Putamen (tissue), 1 donor: ENCODE data around the gene FAM193B.

ENCODE experiments used
- DNase-seq: peaks from one replicate; pipeline ENCODE4 v3.0.0-alpha.2; 2016; ENCODE audit warnings: low spot score

The FAM193B gene

GRCh38 chr5:177500685-177501522 is 53.5 kb downstream of the FAM193B start:
- DNase-seq, result peak; percentile 72

GRCh38 chr5:177499842-177500241 is 54.5 kb downstream of the FAM193B start:
- DNase-seq, result no peak

GRCh38 chr5:177498013-177498787 is 56.2 kb downstream of the FAM193B start:
- DNase-seq, result no peak

- peak; percentile 87 for DNase-seq
These were observed 56.9 kb downstream of the FAM193B start, which contains the start of gene PDLIM7 for GRCh38 chr5:177497292-177498012. TSS of gene PDLIM7 (minus strand) at chr5:177497604. CDS start at chr5:177496512, 1,092 bp downstream.

- no peak for DNase-seq
These were observed 57.6 kb downstream of the FAM193B start for GRCh38 chr5:177496727-177497291.

GRCh38 chr5:177496070-177496726 is 58.2 kb downstream of the FAM193B start:
- DNase-seq, result no peak

- DNase-seq, result no peak
These were observed 58.9 kb downstream of the FAM193B start for GRCh38 chr5:177495243-177496060.

- no peak for DNase-seq
These were observed 59.8 kb downstream of the FAM193B start for GRCh38 chr5:177494346-177495195.

- no peak for DNase-seq
These were observed 60.5 kb downstream of the FAM193B start for GRCh38 chr5:177493795-177494345.

- DNase-seq, result no peak
These were observed 61.5 kb downstream of the FAM193B start for GRCh38 chr5:177492841-177493240.

- DNase-seq, result no peak
These were observed 62.2 kb downstream of the FAM193B start for GRCh38 chr5:177491983-177492746.

- DNase-seq, result no peak
These were observed 62.9 kb downstream of the FAM193B start for GRCh38 chr5:177491429-177491945.

GRCh38 chr5:177490992-177491391 is 63.4 kb downstream of the FAM193B start:
- no peak for DNase-seq

GRCh38 chr5:177490311-177490991 is 63.9 kb downstream of the FAM193B start:
- DNase-seq, result no peak

- DNase-seq, result no peak
These were observed 65.1 kb downstream of the FAM193B start for GRCh38 chr5:177489119-177489716.

GRCh38 chr5:177487975-177488374 is 66.4 kb downstream of the FAM193B start:
- DNase-seq, result no peak

GRCh38 chr5:177487144-177487543 is 67.2 kb downstream of the FAM193B start:
- no peak for DNase-seq
